ENCODE data around the gene RIC1.
"Not testable (repeated sequence)": the region's sequence is repeated elsewhere in the genome, so short reads cannot be mapped to it uniquely, and the experiment has no call there.

The RIC1 gene

DNA sequence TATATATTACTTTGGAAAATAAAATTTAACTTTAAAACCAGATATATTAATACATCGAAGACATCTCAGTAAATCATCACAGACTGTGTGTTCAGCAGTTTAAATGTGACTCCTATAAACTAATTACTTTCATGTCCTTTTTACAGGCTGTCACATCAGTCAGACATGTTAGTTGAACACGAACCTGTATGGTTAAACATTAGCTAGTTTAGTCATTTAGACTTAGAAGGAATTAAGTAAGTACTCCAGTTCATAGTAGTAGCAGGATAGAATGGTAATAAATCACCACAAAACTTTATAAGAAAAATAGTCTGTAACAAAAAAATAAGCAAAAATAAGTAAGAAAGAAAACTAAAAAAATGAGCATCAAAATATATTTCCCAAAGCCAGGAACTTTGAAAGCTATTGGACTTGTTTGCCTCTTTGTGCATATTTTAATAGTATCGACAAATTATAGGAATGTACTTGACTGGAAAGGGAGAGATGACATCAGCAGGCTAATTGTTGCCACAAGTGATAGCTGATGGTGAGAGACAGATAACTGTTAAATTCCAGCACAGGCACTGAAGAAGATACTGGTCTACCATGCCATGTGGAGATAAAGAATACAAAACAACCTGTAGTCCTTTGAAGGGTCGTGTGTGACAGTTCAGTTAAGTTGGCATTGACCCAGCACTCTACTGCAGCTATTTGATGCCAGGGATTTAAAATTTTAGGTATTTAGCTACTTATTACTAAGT, 83.9 kb downstream of the RIC1 start:
- H3K4me3 ChIP-seq (ENCODE audit: low read length), result no peak overlapping the region
- H3K36me3 ChIP-seq (ENCODE audit: insufficient read depth, low read length), result peaks cover 31% of the 10 kb centered on the region
- H3K4me2 ChIP-seq (ENCODE audit: low read length), result no peak overlapping the region
- no peak overlapping the region for H3K9ac ChIP-seq (ENCODE audit: low read depth, low read length)
- H3K27me3 ChIP-seq (ENCODE audit: control insufficient read depth, insufficient read depth, low read length), result no peaks in the 10 kb centered on the region
- peaks cover 11% of the 10 kb centered on the region for H3K4me1 ChIP-seq (ENCODE audit: control insufficient read depth, insufficient read depth, low read length)
- peaks cover 16% of the 10 kb centered on the region for H3K9me3 ChIP-seq (replicated peaks; ENCODE audit: low read length)

DNA sequence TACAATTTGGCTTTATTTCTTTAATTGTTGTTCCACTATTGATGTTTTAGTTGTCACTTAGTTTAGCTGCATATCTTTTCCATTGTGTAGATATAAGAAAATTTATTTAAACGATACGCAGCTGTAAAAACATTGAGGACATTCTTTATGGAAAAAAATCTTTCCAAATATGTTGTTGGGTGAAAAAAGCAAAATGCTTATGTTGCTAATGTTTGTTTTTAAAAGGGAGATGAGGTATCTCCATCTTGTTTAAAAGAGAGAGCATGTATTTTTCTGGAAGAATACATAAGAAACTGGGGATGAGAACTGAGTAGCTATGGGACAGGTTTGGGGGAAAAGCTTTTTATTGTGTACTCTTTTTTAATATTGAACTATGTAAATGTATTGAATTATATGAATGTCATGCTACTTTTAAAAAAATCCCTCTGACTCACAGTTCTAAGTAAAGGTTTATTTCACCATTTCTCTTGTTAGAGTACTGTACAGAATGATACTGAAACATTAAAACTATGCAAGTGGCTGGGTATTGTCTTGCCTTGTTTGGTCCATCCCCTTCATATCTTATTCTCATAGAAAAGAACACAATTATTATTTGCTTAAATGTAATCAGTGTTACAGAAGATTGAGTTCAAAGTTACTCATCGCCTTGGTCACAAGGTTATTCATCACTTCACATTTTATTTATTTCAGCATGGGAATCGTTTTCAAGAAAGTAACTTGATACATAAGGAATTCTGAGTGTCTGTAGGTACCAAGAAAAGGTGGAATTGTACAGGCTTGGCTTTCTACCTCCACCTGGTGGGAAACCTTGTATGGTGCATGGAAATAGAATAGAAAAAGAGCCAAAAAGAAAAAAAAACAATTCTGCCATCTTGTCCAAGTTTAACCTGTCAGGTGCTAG, 85.8 kb downstream of the RIC1 start:
- Histone ChIP-seq H3K9ac (ENCODE audit: low read depth, low read length) (no peak overlapping the region), H3K27me3 (ENCODE audit: control insufficient read depth, insufficient read depth, low read length) (no peaks in the 10 kb centered on the region), H3K4me3 (ENCODE audit: low read length) (no peak overlapping the region), H3K36me3 (ENCODE audit: insufficient read depth, low read length) (peaks cover 21% of the 10 kb centered on the region), H3K4me1 (ENCODE audit: control insufficient read depth, insufficient read depth, low read length) (peaks cover 28% of the 10 kb centered on the region), H3K4me2 (ENCODE audit: low read length) (no peak overlapping the region), H3K9me3 (replicated peaks; ENCODE audit: low read length) (no peaks in the 10 kb centered on the region)

DNA sequence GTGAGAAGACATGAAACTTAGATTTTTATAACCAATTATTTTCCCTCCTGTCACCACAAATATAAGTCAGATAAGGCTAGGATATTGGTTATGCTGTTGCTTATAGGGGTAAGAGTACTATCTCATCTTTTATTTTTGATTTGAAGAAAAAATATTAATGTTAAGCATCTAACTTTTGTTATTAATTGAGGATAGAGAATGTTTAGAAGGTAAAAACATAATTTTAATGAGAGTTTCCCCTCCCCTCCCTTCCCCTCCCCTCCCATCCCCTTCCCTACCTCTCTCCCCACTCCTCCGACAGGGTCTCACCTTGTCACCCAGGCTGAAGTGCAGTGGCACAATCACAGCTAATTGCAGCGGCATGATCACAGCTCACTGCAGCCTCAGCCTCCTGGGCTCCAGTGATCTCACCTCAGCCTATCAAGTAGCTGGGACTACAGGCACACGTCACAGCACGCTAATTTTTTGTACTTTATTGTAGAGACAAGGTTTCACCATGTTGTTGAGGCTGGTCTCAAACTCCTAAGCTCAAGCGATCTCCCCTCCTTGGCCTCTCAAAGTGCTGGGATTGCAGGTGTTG, 86.7 kb downstream of the RIC1 start:
- Histone ChIP-seq H3K27me3 (ENCODE audit: control insufficient read depth, insufficient read depth, low read length) (no peaks in the 10 kb centered on the region), H3K36me3 (ENCODE audit: insufficient read depth, low read length) (peaks cover 24% of the 10 kb centered on the region), H3K9me3 (replicated peaks; ENCODE audit: low read length) (no peaks in the 10 kb centered on the region), H3K4me1 (ENCODE audit: control insufficient read depth, insufficient read depth, low read length) (peaks cover 33% of the 10 kb centered on the region), H3K4me3 (ENCODE audit: low read length) (no peak overlapping the region), H3K4me2 (ENCODE audit: low read length) (no peak overlapping the region), H3K9ac (ENCODE audit: low read depth, low read length) (no peak overlapping the region)

DNA sequence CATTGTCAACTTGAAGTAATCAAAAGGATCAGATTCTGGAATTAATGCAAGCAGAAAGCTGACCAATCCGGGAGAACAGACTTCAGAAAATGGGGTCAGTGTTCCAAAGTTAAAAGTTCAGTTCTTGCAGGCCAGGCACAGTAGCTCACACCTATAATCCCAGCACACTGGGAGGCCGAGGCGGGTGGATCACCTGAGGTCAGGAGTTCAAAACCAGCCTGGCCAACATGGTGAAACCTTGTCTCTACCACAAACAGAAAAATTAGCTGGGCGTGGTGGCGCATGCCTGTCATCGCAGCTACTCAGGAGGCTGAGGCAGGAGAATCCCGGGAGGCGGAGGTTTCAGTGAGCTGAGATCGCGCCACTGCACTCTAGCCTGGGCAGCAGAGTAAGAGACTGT, 88.5 kb downstream of the RIC1 start:
- H3K4me3 ChIP-seq (ENCODE audit: low read length); H3K9me3 ChIP-seq (replicated peaks; ENCODE audit: low read length); H3K27me3 ChIP-seq (ENCODE audit: control insufficient read depth, insufficient read depth, low read length); H3K9ac ChIP-seq (ENCODE audit: low read depth, low read length); H3K4me2 ChIP-seq (ENCODE audit: low read length): not testable (repeated sequence)
- Histone ChIP-seq H3K36me3 (ENCODE audit: insufficient read depth, low read length) (peaks cover 38% of the 10 kb centered on the region), H3K4me1 (ENCODE audit: control insufficient read depth, insufficient read depth, low read length) (peaks cover 33% of the 10 kb centered on the region)

DNA sequence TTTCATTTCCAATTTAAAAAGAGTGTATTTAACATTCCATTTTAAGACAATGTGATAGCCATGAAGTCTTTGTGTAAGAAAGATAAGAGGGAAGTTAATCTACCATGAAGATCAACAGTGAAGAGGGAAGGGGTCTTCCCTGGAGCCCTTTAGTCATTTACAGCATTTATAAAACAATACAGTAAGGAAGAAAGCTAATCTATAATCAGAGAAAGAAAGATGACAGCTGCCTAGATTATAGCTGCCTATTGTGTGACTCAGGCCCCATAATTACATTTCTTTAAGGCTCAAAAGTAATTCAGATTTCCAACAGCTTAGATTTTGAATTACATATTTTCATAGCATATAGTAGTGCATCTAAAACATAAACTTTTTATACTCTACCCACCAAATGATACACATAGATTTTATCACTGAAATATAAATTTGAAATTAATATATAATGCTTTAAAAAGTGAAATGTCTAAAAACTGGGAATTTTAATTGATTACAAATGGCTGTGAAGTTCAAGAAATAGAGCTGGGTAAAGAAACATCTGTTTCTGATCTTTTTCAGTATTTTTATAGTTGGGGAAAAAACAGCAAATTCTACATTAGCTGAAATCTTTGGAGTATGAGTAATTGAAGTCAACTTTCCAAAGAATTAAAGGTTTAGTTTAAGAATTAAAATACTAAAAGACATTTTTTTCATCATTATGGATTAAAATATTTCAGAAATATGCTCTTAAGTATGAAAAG, 89.6 kb downstream of the RIC1 start:
- Histone ChIP-seq H3K4me1 (ENCODE audit: control insufficient read depth, insufficient read depth, low read length) (peaks cover 33% of the 10 kb centered on the region), H3K36me3 (ENCODE audit: insufficient read depth, low read length) (peaks cover 34% of the 10 kb centered on the region), H3K4me2 (ENCODE audit: low read length) (peak overlapping the region; percentile 23), H3K4me3 (ENCODE audit: low read length) (no peak overlapping the region), H3K9ac (ENCODE audit: low read depth, low read length) (no peak overlapping the region), H3K27me3 (ENCODE audit: control insufficient read depth, insufficient read depth, low read length) (no peaks in the 10 kb centered on the region), H3K9me3 (replicated peaks; ENCODE audit: low read length) (no peaks in the 10 kb centered on the region)

GRCh38 chr9:5719100-5719926, 90.4 kb downstream of the RIC1 start:
- no peak overlapping the region for H3K9ac ChIP-seq (ENCODE audit: low read depth, low read length)
- peaks cover 31% of the 10 kb centered on the region for H3K4me1 ChIP-seq (ENCODE audit: control insufficient read depth, insufficient read depth, low read length)
- peaks cover 34% of the 10 kb centered on the region for H3K36me3 ChIP-seq (ENCODE audit: insufficient read depth, low read length)

GRCh38 chr9:5720151-5720550, 91.2 kb downstream of the RIC1 start:
- Histone ChIP-seq H3K9me3 (replicated peaks; ENCODE audit: low read length) (no peaks in the 10 kb centered on the region), H3K4me2 (ENCODE audit: low read length) (no peak overlapping the region), H3K4me1 (ENCODE audit: control insufficient read depth, insufficient read depth, low read length) (peaks cover 23% of the 10 kb centered on the region), H3K36me3 (ENCODE audit: insufficient read depth, low read length) (peaks cover 34% of the 10 kb centered on the region), H3K9ac (ENCODE audit: low read depth, low read length) (no peak overlapping the region), H3K27me3 (ENCODE audit: control insufficient read depth, insufficient read depth, low read length) (no peaks in the 10 kb centered on the region), H3K4me3 (ENCODE audit: low read length) (no peak overlapping the region)

More at GRCh38 chr9:5719100-5719926, 90.4 kb downstream of the RIC1 start:
- no peaks in the 10 kb centered on the region for H3K9me3 ChIP-seq (replicated peaks; ENCODE audit: low read length)
- no peak overlapping the region for H3K4me3 ChIP-seq (ENCODE audit: low read length)
- peak overlapping the region; percentile 23 for H3K4me2 ChIP-seq (ENCODE audit: low read length)
- H3K27me3 ChIP-seq (ENCODE audit: control insufficient read depth, insufficient read depth, low read length), result no peaks in the 10 kb centered on the region

- Histone ChIP-seq H3K9me3 (replicated peaks; ENCODE audit: low read length) (no peaks in the 10 kb centered on the region), H3K4me3 (ENCODE audit: low read length) (no peak overlapping the region), H3K9ac (ENCODE audit: low read depth, low read length) (no peak overlapping the region), H3K36me3 (ENCODE audit: insufficient read depth, low read length) (peaks cover 31% of the 10 kb centered on the region), H3K4me2 (ENCODE audit: low read length) (no peak overlapping the region), H3K4me1 (ENCODE audit: control insufficient read depth, insufficient read depth, low read length) (peaks cover 21% of the 10 kb centered on the region), H3K27me3 (ENCODE audit: control insufficient read depth, insufficient read depth, low read length) (no peaks in the 10 kb centered on the region)
These were observed 92.6 kb downstream of the RIC1 start for GRCh38 chr9:5721279-5722087.

GRCh38 chr9:5722679-5723078, 93.8 kb downstream of the RIC1 start:
- Histone ChIP-seq H3K4me1 (ENCODE audit: control insufficient read depth, insufficient read depth, low read length) (peaks cover 21% of the 10 kb centered on the region), H3K36me3 (ENCODE audit: insufficient read depth, low read length) (peaks cover 23% of the 10 kb centered on the region)
- H3K4me3 ChIP-seq (ENCODE audit: low read length); H3K27me3 ChIP-seq (ENCODE audit: control insufficient read depth, insufficient read depth, low read length); H3K9ac ChIP-seq (ENCODE audit: low read depth, low read length); H3K4me2 ChIP-seq (ENCODE audit: low read length); H3K9me3 ChIP-seq (replicated peaks; ENCODE audit: low read length): not testable (repeated sequence)

- Histone ChIP-seq H3K9ac (ENCODE audit: low read depth, low read length) (no peak overlapping the region), H3K4me1 (ENCODE audit: control insufficient read depth, insufficient read depth, low read length) (no peaks in the 10 kb centered on the region), H3K36me3 (ENCODE audit: insufficient read depth, low read length) (peaks cover 29% of the 10 kb centered on the region), H3K27me3 (ENCODE audit: control insufficient read depth, insufficient read depth, low read length) (no peaks in the 10 kb centered on the region), H3K4me2 (ENCODE audit: low read length) (no peak overlapping the region), H3K9me3 (replicated peaks; ENCODE audit: low read length) (no peaks in the 10 kb centered on the region), H3K4me3 (ENCODE audit: low read length) (no peak overlapping the region)
These were observed 106.2 kb downstream of the RIC1 start for GRCh38 chr9:5735072-5735471.

All from skeletal muscle satellite cell (primary cell).